Stimulated activated effector memory CD8-positive, alpha-beta T cell treated with anti-CD3 and anti-CD28 coated beads, Interleukin-12 subunit alpha, Interleukin-12 subunit beta, amount 100 ng/mL, for 72 hours (primary cell): ENCODE results near the gene LSM14A.

Source experiments
- ATAC-seq: fragments of 150-1000 bp; cut with Tn5 transposase; 2 replicates; pipeline ENCODE4 v1.10.0; 2021
- DNase-seq, 2 donors: peaks; one replicate each; pipeline ENCODE4 v3.0.0; 2021 to 2022; ENCODE audit warnings: low spot score in 2 of 2
- H3K27ac Mint-ChIP-seq: one replicate; pipeline ENCODE4 v1.8.0; 2022; ENCODE audit warnings: mild to moderate bottlenecking, mixed read lengths
- H3K36me3 Mint-ChIP-seq: one replicate; pipeline ENCODE4 v1.8.0; 2022; ENCODE audit warnings: mild to moderate bottlenecking, mixed read lengths
- H3K4me1 Mint-ChIP-seq: one replicate; pipeline ENCODE4 v1.8.0; 2022; ENCODE audit warnings: mixed read lengths
- H3K4me3 Mint-ChIP-seq: one replicate; pipeline ENCODE4 v1.8.0; 2022; ENCODE audit warnings: mild to moderate bottlenecking, mixed read lengths
- H3K9me3 Mint-ChIP-seq: one replicate; pipeline ENCODE4 v1.8.0; 2022; ENCODE audit warnings: mixed read lengths

Gene LSM14A

GRCh38 chr19:34263745-34264237 lies 91.5 kb downstream of the LSM14A start:
- peak overlapping the region; percentile 74 for H3K27ac Mint-ChIP-seq
- no peak overlapping the region for H3K4me3 Mint-ChIP-seq
- H3K4me1 Mint-ChIP-seq: peaks cover 45% of the 10 kb centered on the region
- peaks cover 10% of the 10 kb centered on the region for H3K36me3 Mint-ChIP-seq
- H3K9me3 Mint-ChIP-seq: no peaks in the 10 kb centered on the region
- DNase-seq (no peak), ATAC-seq (no peak)

GRCh38 chr19:34265221-34265650 lies 92.9 kb downstream of the LSM14A start:
- Mint-ChIP-seq H3K4me1 (peaks cover 56% of the 10 kb centered on the region), H3K36me3 (peaks cover 10% of the 10 kb centered on the region), H3K9me3 (no peaks in the 10 kb centered on the region), H3K4me3 (no peak overlapping the region), H3K27ac (peak overlapping the region; percentile 14)
- DNase-seq (no peak), ATAC-seq (no peak)

GRCh38 chr19:34269081-34269480 lies 96.8 kb downstream of the LSM14A start:
- Mint-ChIP-seq H3K36me3 (peaks cover 5% of the 10 kb centered on the region), H3K27ac (no peak overlapping the region), H3K4me3 (peak overlapping the region; percentile 63), H3K4me1 (peaks cover 64% of the 10 kb centered on the region), H3K9me3 (no peaks in the 10 kb centered on the region)
- ATAC-seq: no peak
- no peak for DNase-seq

DNA sequence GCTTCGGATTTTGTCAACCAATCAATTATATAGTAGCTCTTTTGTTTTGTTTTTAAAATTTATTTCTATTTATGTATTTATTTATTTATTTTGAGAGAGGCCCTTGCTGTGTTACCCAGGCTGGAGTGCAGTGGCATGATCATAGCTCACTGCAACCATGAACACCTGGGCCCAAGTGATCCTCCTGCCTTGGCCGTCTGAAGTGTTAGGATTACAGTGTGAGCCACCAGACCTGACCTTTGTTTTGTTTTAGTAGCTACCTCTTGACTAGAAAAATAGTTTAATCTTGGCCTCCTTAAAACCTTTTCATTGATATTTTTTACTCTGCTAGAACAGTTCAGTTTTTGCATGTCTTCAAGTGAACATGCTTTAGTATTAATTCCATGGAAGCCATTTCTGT lies 97.2 kb downstream of the LSM14A start:
- H3K9me3 Mint-ChIP-seq: no peaks in the 10 kb centered on the region

DNA sequence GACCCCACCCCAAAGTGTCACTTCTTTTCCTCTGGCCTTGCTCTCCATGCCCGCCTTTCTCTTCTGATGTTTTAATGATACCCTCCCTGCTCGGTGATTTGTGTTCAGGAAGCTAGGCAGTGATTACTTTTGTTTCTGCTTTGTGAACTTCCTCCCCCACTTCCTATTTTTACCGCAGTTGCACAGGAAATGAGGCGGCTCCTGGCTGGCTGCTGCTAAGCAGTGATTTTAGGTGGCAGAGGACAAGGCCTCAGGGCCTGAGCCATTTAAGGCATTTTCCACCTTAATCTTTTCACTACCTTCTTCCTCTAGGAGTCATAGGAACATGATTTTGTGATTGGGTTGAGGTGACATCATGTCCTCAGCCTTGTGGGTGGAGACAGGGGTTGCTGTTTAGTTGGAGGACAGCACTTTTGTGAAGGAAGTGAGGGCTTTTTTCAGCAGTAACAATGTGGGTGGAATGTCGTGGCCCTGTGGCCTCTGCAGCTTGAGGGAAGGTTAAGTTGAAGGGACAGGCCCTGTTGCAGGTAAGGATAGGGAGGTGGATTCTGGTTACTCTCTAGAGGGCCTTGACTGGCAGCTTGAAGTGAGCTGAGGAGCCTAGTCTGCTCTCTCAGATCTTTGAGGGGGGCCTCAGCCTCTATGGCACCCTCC lies 97.8 kb downstream of the LSM14A start:
- Mint-ChIP-seq H3K9me3 (no peaks in the 10 kb centered on the region), H3K4me3 (peak overlapping the region; percentile 63), H3K4me1 (peaks cover 60% of the 10 kb centered on the region), H3K27ac (peak overlapping the region; percentile 90), H3K36me3 (peaks cover 5% of the 10 kb centered on the region)
- DNase-seq: peak; percentile 24 to 72
- peak; percentile 93 for ATAC-seq

More for the DNA sequence above, 97.2 kb downstream of the LSM14A start:
- no peak for ATAC-seq
- Mint-ChIP-seq H3K36me3 (peaks cover 5% of the 10 kb centered on the region), H3K4me3 (peak overlapping the region; percentile 63), H3K27ac (peak overlapping the region; percentile 90), H3K4me1 (peaks cover 64% of the 10 kb centered on the region)
- DNase-seq: no peak

- DNase-seq: no peak
- no peak for ATAC-seq
- H3K4me1 Mint-ChIP-seq: peaks cover 53% of the 10 kb centered on the region
- H3K4me3 Mint-ChIP-seq: no peak overlapping the region
- no peaks in the 10 kb centered on the region for H3K9me3 Mint-ChIP-seq
- no peaks in the 10 kb centered on the region for H3K36me3 Mint-ChIP-seq
- no peak overlapping the region for H3K27ac Mint-ChIP-seq
Observed at GRCh38 chr19:34273121-34273520, 100.8 kb downstream of the LSM14A start.

- Mint-ChIP-seq H3K4me3 (no peak overlapping the region), H3K4me1 (peaks cover 43% of the 10 kb centered on the region), H3K36me3 (no peaks in the 10 kb centered on the region), H3K27ac (no peak overlapping the region), H3K9me3 (no peaks in the 10 kb centered on the region)
- DNase-seq: no peak
- ATAC-seq: no peak
Observed at GRCh38 chr19:34274284-34274826, 102.1 kb downstream of the LSM14A start.

DNA sequence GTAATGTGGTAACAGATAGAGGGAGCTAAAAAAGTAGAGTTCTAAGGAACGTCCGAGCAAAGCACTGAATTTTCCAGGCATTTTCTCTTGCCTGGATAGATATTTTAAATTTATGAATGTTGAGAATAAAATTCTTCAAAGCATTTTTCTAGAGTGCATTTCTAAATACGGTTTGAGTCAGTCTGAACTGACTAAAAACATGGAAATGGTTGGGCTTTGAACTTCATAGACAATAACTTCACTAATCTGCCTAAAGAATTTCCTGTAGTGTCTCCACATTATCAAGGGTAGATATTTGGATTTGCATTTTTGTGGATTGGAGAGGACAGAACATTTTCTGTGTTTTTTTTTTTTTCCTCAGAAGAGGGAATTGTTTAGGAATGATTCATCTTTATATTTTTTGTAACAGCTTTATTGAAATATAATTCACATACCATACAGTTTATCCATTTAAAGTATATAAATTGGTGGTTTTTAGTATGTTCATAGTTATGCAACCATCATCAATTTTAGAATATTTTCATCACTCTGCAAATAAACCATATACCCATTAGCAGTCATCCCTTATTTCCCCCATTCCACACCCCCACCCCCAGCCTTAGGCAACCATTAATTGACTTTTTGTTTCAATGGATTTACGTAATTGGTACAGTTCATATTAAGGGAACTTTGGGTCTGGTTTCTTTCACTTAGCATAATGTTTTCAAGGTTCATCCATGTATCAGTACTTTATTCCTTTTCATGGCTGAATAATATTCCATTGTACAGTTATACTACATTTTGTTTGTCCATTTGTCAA lies 102.7 kb downstream of the LSM14A start:
- no peak for DNase-seq
- H3K4me3 Mint-ChIP-seq: no peak overlapping the region

DNA sequence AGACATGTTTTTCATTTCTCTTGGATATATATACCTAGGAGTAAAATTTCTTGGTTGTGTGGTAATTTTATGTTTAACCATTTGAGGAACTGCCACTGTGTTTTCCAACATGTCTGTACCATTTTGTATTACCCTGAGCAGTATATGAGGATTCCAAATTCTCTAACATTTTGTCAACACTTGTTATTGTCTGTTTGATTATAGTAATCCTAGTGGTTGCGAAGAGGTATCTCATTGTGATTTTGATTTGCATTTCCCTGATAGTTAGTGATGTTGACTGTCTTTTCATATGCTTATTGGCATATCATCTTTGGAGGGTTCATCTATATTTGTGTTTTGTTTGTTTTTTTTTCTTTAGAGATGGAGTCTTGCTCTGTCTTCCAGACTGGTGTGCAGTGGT lies 103.4 kb downstream of the LSM14A start:
- no peak overlapping the region for H3K4me3 Mint-ChIP-seq
- H3K4me1 Mint-ChIP-seq: peaks cover 31% of the 10 kb centered on the region
- H3K27ac Mint-ChIP-seq: no peak overlapping the region
- H3K36me3 Mint-ChIP-seq: no peaks in the 10 kb centered on the region
- ATAC-seq (no peak), DNase-seq (no peak)
- H3K9me3 Mint-ChIP-seq: no peaks in the 10 kb centered on the region

More for the DNA sequence above, 102.7 kb downstream of the LSM14A start:
- Mint-ChIP-seq H3K36me3 (no peaks in the 10 kb centered on the region), H3K4me1 (peaks cover 38% of the 10 kb centered on the region), H3K27ac (no peak overlapping the region), H3K9me3 (no peaks in the 10 kb centered on the region)
- no peak for ATAC-seq

DNA sequence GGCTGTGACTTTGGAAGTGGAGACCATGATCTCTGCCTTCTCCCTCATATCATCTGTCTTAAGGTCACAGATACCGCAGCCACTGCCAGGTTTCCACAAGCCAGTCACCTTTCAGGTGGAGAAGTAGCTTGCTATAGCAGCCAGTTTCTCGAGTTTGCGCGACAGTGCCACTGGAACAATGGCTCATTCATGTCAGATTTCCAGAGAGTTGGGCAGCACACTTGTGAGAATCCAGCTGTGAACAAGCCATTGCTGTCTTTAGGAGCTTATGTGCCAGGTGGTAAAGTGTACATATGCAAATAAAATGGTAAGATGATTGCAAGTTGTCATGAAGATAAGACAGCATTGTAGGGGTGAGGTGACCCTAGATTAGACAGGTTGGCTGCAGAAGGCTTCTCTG lies 104.3 kb downstream of the LSM14A start:
- ATAC-seq: no peak
- DNase-seq: no peak
- no peak overlapping the region for H3K27ac Mint-ChIP-seq
- no peak overlapping the region for H3K4me3 Mint-ChIP-seq
- no peaks in the 10 kb centered on the region for H3K9me3 Mint-ChIP-seq
- H3K4me1 Mint-ChIP-seq: peaks cover 30% of the 10 kb centered on the region
- no peaks in the 10 kb centered on the region for H3K36me3 Mint-ChIP-seq

DNA sequence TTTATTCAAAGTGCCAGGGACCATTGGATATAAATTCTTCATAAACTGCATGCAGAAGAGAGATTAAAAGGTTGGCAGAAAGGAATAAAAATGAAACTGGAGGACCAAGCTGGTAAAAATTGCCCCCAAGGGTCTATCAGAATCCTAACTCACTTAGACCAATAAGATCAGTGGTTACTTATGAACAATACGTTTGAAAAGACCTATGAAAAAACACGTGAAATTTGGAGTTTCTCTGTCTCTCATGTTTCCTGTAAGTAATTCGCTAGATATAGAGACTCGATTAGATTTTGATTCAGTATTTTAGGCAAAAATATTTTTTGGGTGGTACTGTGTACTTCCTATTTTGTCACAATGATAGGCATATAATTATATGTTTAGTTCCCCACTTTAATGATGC lies 104.9 kb downstream of the LSM14A start:
- ATAC-seq (no peak), DNase-seq (no peak)
- Mint-ChIP-seq H3K4me1 (peaks cover 30% of the 10 kb centered on the region), H3K9me3 (no peaks in the 10 kb centered on the region), H3K4me3 (no peak overlapping the region), H3K36me3 (peaks cover 6% of the 10 kb centered on the region), H3K27ac (no peak overlapping the region)

GRCh38 chr19:34278783-34279182 lies 106.5 kb downstream of the LSM14A start:
- Mint-ChIP-seq H3K4me3 (no peak overlapping the region), H3K4me1 (peaks cover 26% of the 10 kb centered on the region), H3K27ac (no peak overlapping the region), H3K36me3 (peaks cover 6% of the 10 kb centered on the region), H3K9me3 (no peaks in the 10 kb centered on the region)
- DNase-seq (no peak), ATAC-seq (no peak)
